ENCODE data around the gene ESCO1. TPM values are rescaled to one million over a fixed set of nuclear protein-coding genes. Genes with fewer than 3 reads are reported as not detected.
"Not testable (repeated sequence)": the region's sequence is repeated elsewhere in the genome, so short reads cannot be mapped to it uniquely, and the experiment has no call there.

Gene ESCO1
- total and polyA plus RNA-seq, 2 of the 13 experiments (the other 11 are each of a cell fraction or from before 2014, with no cell fraction given) = 6.3 to 19.4 TPM

- TF ChIP-seq ZFP36L1 (CRISPR knock-in tag; IDR thresholded peaks at IDR 0.05) = peak; percentile 97; the same call in 1 of the 2 replicates
- TF ChIP-seq, protein P1, sequence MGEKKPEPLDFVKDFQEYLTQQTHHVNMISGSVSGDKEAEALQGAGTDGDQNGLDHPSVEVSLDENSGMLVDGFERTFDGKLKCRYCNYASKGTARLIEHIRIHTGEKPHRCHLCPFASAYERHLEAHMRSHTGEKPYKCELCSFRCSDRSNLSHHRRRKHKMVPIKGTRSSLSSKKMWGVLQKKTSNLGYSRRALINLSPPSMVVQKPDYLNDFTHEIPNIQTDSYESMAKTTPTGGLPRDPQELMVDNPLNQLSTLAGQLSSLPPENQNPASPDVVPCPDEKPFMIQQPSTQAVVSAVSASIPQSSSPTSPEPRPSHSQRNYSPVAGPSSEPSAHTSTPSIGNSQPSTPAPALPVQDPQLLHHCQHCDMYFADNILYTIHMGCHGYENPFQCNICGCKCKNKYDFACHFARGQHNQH (CRISPR knock-in tag; IDR thresholded peaks at IDR 0.05) = peak; percentile 59; the same call in 1 of the 2 replicates
- TF ChIP-seq, protein P2, sequence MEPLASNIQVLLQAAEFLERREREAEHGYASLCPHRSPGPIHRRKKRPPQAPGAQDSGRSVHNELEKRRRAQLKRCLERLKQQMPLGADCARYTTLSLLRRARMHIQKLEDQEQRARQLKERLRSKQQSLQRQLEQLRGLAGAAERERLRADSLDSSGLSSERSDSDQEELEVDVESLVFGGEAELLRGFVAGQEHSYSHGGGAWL (CRISPR knock-in tag; IDR thresholded peaks at IDR 0.05) = peak; percentile 68; the same call in 1 of the 2 replicates
- TF ChIP-seq, protein P3, sequence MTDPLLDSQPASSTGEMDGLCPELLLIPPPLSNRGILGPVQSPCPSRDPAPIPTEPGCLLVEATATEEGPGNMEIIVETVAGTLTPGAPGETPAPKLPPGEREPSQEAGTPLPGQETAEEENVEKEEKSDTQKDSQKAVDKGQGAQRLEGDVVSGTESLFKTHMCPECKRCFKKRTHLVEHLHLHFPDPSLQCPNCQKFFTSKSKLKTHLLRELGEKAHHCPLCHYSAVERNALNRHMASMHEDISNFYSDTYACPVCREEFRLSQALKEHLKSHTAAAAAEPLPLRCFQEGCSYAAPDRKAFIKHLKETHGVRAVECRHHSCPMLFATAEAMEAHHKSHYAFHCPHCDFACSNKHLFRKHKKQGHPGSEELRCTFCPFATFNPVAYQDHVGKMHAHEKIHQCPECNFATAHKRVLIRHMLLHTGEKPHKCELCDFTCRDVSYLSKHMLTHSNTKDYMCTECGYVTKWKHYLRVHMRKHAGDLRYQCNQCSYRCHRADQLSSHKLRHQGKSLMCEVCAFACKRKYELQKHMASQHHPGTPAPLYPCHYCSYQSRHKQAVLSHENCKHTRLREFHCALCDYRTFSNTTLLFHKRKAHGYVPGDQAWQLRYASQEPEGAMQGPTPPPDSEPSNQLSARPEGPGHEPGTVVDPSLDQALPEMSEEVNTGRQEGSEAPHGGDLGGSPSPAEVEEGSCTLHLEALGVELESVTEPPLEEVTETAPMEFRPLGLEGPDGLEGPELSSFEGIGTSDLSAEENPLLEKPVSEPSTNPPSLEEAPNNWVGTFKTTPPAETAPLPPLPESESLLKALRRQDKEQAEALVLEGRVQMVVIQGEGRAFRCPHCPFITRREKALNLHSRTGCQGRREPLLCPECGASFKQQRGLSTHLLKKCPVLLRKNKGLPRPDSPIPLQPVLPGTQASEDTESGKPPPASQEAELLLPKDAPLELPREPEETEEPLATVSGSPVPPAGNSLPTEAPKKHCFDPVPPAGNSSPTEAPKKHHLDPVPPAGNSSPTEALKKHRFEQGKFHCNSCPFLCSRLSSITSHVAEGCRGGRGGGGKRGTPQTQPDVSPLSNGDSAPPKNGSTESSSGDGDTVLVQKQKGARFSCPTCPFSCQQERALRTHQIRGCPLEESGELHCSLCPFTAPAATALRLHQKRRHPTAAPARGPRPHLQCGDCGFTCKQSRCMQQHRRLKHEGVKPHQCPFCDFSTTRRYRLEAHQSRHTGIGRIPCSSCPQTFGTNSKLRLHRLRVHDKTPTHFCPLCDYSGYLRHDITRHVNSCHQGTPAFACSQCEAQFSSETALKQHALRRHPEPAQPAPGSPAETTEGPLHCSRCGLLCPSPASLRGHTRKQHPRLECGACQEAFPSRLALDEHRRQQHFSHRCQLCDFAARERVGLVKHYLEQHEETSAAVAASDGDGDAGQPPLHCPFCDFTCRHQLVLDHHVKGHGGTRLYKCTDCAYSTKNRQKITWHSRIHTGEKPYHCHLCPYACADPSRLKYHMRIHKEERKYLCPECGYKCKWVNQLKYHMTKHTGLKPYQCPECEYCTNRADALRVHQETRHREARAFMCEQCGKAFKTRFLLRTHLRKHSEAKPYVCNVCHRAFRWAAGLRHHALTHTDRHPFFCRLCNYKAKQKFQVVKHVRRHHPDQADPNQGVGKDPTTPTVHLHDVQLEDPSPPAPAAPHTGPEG (CRISPR knock-in tag; IDR thresholded peaks at IDR 0.05) = peak; percentile 52; the same call in 1 of the 2 replicates
- peak; percentile 22; the same call in 1 of the 2 replicates for TF ChIP-seq ATF7 (IDR thresholded peaks at IDR 0.05)
- no peak for TF ChIP-seq ATF7 (CRISPR knock-in tag; IDR thresholded peaks at IDR 0.05)
- TF ChIP-seq ZNF343 (CRISPR knock-in tag; IDR thresholded peaks at IDR 0.05) = peak; percentile 96
- no peak for TF ChIP-seq PAF1 (CRISPR knock-in tag; IDR thresholded peaks at IDR 0.05)
- peak; percentile 84 for TF ChIP-seq TARDBP (CRISPR knock-in tag; IDR thresholded peaks at IDR 0.05)
- no peak for TF ChIP-seq ZNF484 (CRISPR knock-in tag; IDR thresholded peaks at IDR 0.05; ENCODE audit: borderline replicate concordance, low read depth)
- peak; percentile 92 for TF ChIP-seq ZMYM2 (CRISPR knock-in tag; IDR thresholded peaks at IDR 0.05)
- TF ChIP-seq LCORL (IDR thresholded peaks at IDR 0.05) = no peak
- TF ChIP-seq LCORL (CRISPR knock-in tag; IDR thresholded peaks at IDR 0.05) = peak; percentile 51; the same call in 1 of the 2 replicates
- TF ChIP-seq MXD4 (CRISPR knock-in tag; IDR thresholded peaks at IDR 0.05) = peak; percentile 78
- TF ChIP-seq ZBTB42 (CRISPR knock-in tag; IDR thresholded peaks at IDR 0.05) = peak; percentile 41; the same call in 1 of the 2 replicates
- peak; percentile 94 for TF ChIP-seq HIVEP1 (CRISPR knock-in tag; IDR thresholded peaks at IDR 0.05)
- TF ChIP-seq KAT7 (CRISPR knock-in tag; IDR thresholded peaks at IDR 0.05; ENCODE audit: borderline replicate concordance) = no peak; the same call in 1 of the 2 replicates
These were observed at the start of gene ESCO1 (continued) for GRCh38 chr18:21600526-21601410.

- H3K79me2 ChIP-seq (ENCODE audit: insufficient read depth, low read length); H3K27me3 ChIP-seq (ENCODE audit: control insufficient read depth in 1 of 2, insufficient read depth in 2 of 2, low read length in 2 of 2); ATAC-seq; H3K27ac ChIP-seq (ENCODE audit: extremely low read length, insufficient read depth, low read length); intact Hi-C loops (cut with micrococcal nuclease; ENCODE audit: unreplicated experiment); H3K36me3 ChIP-seq (replicated peaks in 1 of 2; ENCODE audit: control insufficient read depth in 1 of 2, insufficient read depth in 2 of 2, low read length in 2 of 2); H4K20me1 ChIP-seq (ENCODE audit: insufficient read depth, low read length); BruUV-seq (replicated peaks); H3K4me2 ChIP-seq (ENCODE audit: low read depth, low read length); H3K9ac ChIP-seq (ENCODE audit: insufficient read depth, low read depth, low read length); H2AFZ ChIP-seq (ENCODE audit: low read length); H3K4me3 ChIP-seq (replicated peaks in 1 of 3; ENCODE audit: insufficient read depth in 1 of 3, low read depth in 2 of 3, low read length in 3 of 3); H3K9me3 ChIP-seq (ENCODE audit: low read length); DNase-seq (ENCODE audit: low spot score); in situ Hi-C loops (cut with HindIII; ENCODE audit: extremely low pct_ligation_motif_present, low pct_unique_long_range_greater_than_20kb); FAIRE-seq: not testable (repeated sequence)
- ChIA-PET CTCF (ENCODE audit: low intra/inter-chr PET ratio, low total read pairs) (interaction anchor here (1.0 kb wide), 1 partner anchor 151 kb away, joined by 3 read pairs; no protein-coding TSS in a partner anchor), POLR2A (interaction anchor here (0.7 kb wide), 1 partner anchor 39 kb away, joined by 3 read pairs; no protein-coding TSS in a partner anchor)
- 97% methylated on average over 5 of the region's 5 CpGs for WGBS (ENCODE audit: low lambda C conversion rate)
- peaks cover 23% of the 10 kb centered on the region for H3K4me1 ChIP-seq (ENCODE audit: insufficient read depth, low read length)
These were observed 39.9 kb upstream of the ESCO1 start for GRCh38 chr18:21640375-21640774.
